HepG2 (cell line): ENCODE results near the gene MRPL58. TPM values are rescaled to one million over a fixed set of nuclear protein-coding genes. Genes with fewer than 3 reads are reported as not detected.

Source experiments
- ARNT2 ChIP-seq: sonication (generic); formaldehyde crosslinking; IDR thresholded peaks from 2 replicates; pipeline ENCODE4 v1.8.0; 2022; ENCODE audit warnings: mild to moderate bottlenecking, low read depth, missing genetic modification reagents, moderate library complexity
- E2F1 ChIP-seq: sonication (generic); formaldehyde crosslinking; IDR thresholded peaks from 2 replicates; pipeline ENCODE4 v1.5.0; 2020; ENCODE audit warnings: missing genetic modification reagents
- FOXA3 ChIP-seq: IDR thresholded peaks from 2 replicates; pipeline ENCODE4 v1.6.1; 2016; ENCODE audit warnings: missing genetic modification reagents, missing compliant biosample characterization
- FOXK1 ChIP-seq: sonication (generic); formaldehyde crosslinking; IDR thresholded peaks from 2 replicates; pipeline ENCODE4 v1.4.0; 2020; ENCODE audit warnings: low read depth, missing genetic modification reagents, borderline replicate concordance
- GLI4 ChIP-seq: sonication (generic); formaldehyde crosslinking; IDR thresholded peaks from 2 replicates; pipeline ENCODE4 v1.5.1; 2020; ENCODE audit warnings: missing genetic modification reagents, mild to moderate bottlenecking, moderate library complexity, borderline replicate concordance
- HNRNPL ChIP-seq: fragments of 200-400 bp; formaldehyde crosslinking; IDR thresholded peaks from 2 replicates; pipeline ENCODE4 v1.6.1; 2017; ENCODE audit warnings: mild to moderate bottlenecking, low read depth, low read length
- MED13 ChIP-seq: sonication (generic); formaldehyde crosslinking; IDR thresholded peaks from 2 replicates; pipeline ENCODE4 v1.5.0; 2020; ENCODE audit warnings: missing genetic modification reagents
- NCOA5 ChIP-seq: sonication (generic); formaldehyde crosslinking; IDR thresholded peaks from 2 replicates; pipeline ENCODE4 v1.4.0; 2020; ENCODE audit warnings: missing genetic modification reagents
- NFE2L1 ChIP-seq: sonication (generic); formaldehyde crosslinking; IDR thresholded peaks from 2 replicates; pipeline ENCODE4 v1.4.0; 2020; ENCODE audit warnings: missing genetic modification reagents, mild to moderate bottlenecking, borderline replicate concordance
- RFXANK ChIP-seq: IDR thresholded peaks from 2 replicates; pipeline ENCODE4 v1.6.1; 2016
- SMAD1 ChIP-seq: sonication (generic); formaldehyde crosslinking; IDR thresholded peaks from 2 replicates; pipeline ENCODE4 v1.4.0; 2020; ENCODE audit warnings: missing genetic modification reagents, low read depth, mild to moderate bottlenecking, borderline replicate concordance
- SP1 ChIP-seq, 2 experiments: fragments of 450-650 bp in 1 of 2; sonication (generic) in 1 of 2; formaldehyde crosslinking in 1 of 2; IDR thresholded peaks; 2 replicates each; pipeline versions ENCODE4 v1.4.0 to v1.6.1; 2016 to 2020; ENCODE audit warnings: missing genetic modification reagents in 1 of 2
- SPEN ChIP-seq: sonication (generic); formaldehyde crosslinking; IDR thresholded peaks from 2 replicates; pipeline ENCODE4 v1.5.1; 2020; ENCODE audit warnings: low read depth, mild to moderate bottlenecking, missing genetic modification reagents
- SRSF1 ChIP-seq: fragments of 200-400 bp; formaldehyde crosslinking; optimal IDR thresholded peaks from 2 replicates; pipeline ENCODE3; 2017; ENCODE audit warnings: mild to moderate bottlenecking, low read depth, low read length, moderate library complexity
- ZHX1 ChIP-seq: sonication (generic); formaldehyde crosslinking; IDR thresholded peaks from 2 replicates; pipeline ENCODE4 v1.8.1; 2022; ENCODE audit warnings: low read depth, mild to moderate bottlenecking, missing genetic modification reagents
- ZNF576 ChIP-seq: sonication (generic); formaldehyde crosslinking; IDR thresholded peaks from 2 replicates; pipeline ENCODE4 v1.4.0; 2020; ENCODE audit warnings: mild to moderate bottlenecking, missing genetic modification reagents
- ZNF737 ChIP-seq: sonication (generic); formaldehyde crosslinking; IDR thresholded peaks from 2 replicates; pipeline ENCODE4 v1.5.0; 2020; ENCODE audit warnings: missing genetic modification reagents, mild to moderate bottlenecking, borderline replicate concordance
- polyA plus RNA-seq, 8 experiments: library from polyadenylated mRNA; depleted of rRNA in 3 of 8; stranded (reverse) in 7 of 8; unstranded in 1 of 8; fragments of >200 nt; fragmentation: Illumina TruSeq in 4 of 8; extraction: Trizol in 4 of 8; gene quantifications; 2 replicates each; pipeline versions ENCODE4 v1.2.1 to v1.2.3, GENCODE V29; 2011 to 2016; ENCODE audit warnings: low read depth in 4 of 8, missing spikeins in 1 of 8, mixed read lengths in 1 of 8; ENCODE audit not compliant: insufficient read depth in 1 of 8
- total RNA-seq, 5 experiments: library from RNA; depleted of rRNA; stranded (reverse); fragments of >200 nt; fragmentation: Illumina TruSeq; extraction: Trizol; gene quantifications; 2 replicates each; pipeline ENCODE4 v1.2.3, GENCODE V29; 2016; ENCODE audit warnings: low read depth in 1 of 5
- TF ChIP-seq, protein P1 (sequence below): fragments of 450-650 bp; IDR thresholded peaks from 2 replicates; pipeline ENCODE4 v1.6.1; 2017; ENCODE audit warnings: mild to moderate bottlenecking
- TF ChIP-seq, protein P2 (sequence below): IDR thresholded peaks from 2 replicates; pipeline ENCODE4 v1.6.1; 2016; ENCODE audit warnings: missing compliant biosample characterization, missing genetic modification reagents, borderline replicate concordance

The MRPL58 gene
- total and polyA plus RNA-seq, 2 of the 13 experiments (the other 11 are each of a cell fraction or from before 2014, with no cell fraction given) = 44.9 to 68.9 TPM

GRCh38 chr17:74971069-74971841, 41.2 kb upstream of the MRPL58 start (continued):
- no peak for TF ChIP-seq SPEN (CRISPR knock-in tag)
- TF ChIP-seq FOXK1 (CRISPR knock-in tag) = no peak
- TF ChIP-seq NFE2L1 (CRISPR knock-in tag) = no peak
- TF ChIP-seq NCOA5 (CRISPR knock-in tag) = no peak
- 0 out of 2 replicates have a peak, but pooled peaks have one; percentile 28 for TF ChIP-seq GLI4 (CRISPR knock-in tag)
- no peak for TF ChIP-seq ARNT2 (CRISPR knock-in tag)
- TF ChIP-seq FOXA3 = no peak
- TF ChIP-seq, protein P1, sequence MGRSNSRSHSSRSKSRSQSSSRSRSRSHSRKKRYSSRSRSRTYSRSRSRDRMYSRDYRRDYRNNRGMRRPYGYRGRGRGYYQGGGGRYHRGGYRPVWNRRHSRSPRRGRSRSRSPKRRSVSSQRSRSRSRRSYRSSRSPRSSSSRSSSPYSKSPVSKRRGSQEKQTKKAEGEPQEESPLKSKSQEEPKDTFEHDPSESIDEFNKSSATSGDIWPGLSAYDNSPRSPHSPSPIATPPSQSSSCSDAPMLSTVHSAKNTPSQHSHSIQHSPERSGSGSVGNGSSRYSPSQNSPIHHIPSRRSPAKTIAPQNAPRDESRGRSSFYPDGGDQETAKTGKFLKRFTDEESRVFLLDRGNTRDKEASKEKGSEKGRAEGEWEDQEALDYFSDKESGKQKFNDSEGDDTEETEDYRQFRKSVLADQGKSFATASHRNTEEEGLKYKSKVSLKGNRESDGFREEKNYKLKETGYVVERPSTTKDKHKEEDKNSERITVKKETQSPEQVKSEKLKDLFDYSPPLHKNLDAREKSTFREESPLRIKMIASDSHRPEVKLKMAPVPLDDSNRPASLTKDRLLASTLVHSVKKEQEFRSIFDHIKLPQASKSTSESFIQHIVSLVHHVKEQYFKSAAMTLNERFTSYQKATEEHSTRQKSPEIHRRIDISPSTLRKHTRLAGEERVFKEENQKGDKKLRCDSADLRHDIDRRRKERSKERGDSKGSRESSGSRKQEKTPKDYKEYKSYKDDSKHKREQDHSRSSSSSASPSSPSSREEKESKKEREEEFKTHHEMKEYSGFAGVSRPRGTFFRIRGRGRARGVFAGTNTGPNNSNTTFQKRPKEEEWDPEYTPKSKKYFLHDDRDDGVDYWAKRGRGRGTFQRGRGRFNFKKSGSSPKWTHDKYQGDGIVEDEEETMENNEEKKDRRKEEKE = no peak
- TF ChIP-seq E2F1 (CRISPR knock-in tag) = no peak
- no peak for TF ChIP-seq RFXANK (CRISPR knock-in tag)
- 0 out of 2 replicates have a peak, but pooled peaks have one; percentile 6 for TF ChIP-seq ZHX1 (CRISPR knock-in tag)
- 0 out of 2 replicates have a peak, but pooled peaks have one; percentile 67 for TF ChIP-seq SMAD1 (CRISPR knock-in tag)
- peak; percentile 57; the same call in 1 of the 2 replicates for TF ChIP-seq ZNF576 (CRISPR knock-in tag)
- TF ChIP-seq HNRNPL = no peak
- TF ChIP-seq SP1 (IDR thresholded peaks at IDR 0.05) = no peak
- no peak for TF ChIP-seq SP1 (CRISPR knock-in tag; IDR thresholded peaks at IDR 0.05)
- 0 out of 2 replicates have a peak, but pooled peaks have one; percentile 43 for TF ChIP-seq ZNF737 (CRISPR knock-in tag)
- no peak for TF ChIP-seq MED13 (CRISPR knock-in tag)
- TF ChIP-seq SRSF1 = peak; percentile 80
- TF ChIP-seq, protein P2, sequence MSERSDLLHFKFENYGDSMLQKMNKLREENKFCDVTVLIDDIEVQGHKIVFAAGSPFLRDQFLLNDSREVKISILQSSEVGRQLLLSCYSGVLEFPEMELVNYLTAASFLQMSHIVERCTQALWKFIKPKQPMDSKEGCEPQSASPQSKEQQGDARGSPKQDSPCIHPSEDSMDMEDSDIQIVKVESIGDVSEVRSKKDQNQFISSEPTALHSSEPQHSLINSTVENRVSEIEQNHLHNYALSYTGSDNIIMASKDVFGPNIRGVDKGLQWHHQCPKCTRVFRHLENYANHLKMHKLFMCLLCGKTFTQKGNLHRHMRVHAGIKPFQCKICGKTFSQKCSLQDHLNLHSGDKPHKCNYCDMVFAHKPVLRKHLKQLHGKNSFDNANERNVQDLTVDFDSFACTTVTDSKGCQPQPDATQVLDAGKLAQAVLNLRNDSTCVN = no peak
